Measurements from ENCODE around the gene MEAK7.
A peak's percentile ranks its signal among the peaks of the same experiment; 100 is the strongest.

MEAK7 gene

DNA sequence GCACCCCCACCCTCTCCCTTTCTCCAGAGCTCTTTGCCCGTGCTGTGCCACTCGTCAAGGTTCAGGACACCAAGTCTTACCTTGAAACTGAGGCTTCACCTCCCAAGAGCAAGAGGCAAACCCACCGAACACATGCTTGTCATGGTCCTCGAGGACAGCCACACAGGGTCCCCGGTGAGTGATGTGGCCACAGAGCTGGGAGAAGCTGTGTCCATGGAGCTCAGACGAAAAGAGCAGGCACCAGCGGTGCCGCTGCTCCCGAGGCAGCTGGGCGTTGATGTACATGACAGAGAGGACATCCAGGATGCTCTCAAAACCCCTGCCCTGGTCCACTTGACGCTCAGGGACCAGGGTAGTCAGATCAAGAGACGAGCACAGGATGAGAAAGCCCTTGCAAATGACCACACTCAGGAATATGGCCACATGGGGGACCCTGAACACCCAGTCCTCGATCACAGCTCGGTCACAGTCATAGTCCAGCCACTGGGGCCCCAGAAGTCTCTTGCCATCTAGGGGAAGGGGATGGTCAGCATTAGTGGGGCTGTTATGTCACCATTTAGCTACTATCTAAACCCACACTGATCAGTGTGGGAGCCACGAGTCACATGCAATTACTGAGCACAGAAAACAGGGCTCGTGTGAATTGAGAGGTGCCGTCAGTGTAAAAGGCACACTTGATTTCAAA, 17.8 kb downstream of the MEAK7 start:
- no peak for DNase-seq (ENCODE audit: low spot score)

DNA sequence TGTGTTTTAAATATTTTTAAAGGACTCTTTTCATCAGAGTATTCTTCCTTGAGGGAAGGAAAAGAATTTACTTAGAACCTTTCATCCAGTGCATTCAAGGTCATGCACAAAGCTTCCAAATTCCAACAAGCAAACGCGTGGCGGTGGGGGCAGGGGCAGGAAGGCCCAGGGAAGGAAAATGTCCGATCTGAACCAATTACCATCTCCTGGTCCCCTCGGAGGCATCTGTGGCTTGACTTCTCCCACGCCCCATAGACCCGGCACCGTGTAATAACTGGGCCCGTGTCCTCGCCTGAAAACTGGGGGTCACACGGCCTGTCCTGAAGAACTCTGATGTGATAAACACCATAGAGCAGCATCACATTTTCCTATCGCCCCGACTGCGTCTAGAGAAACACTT, 18.3 kb downstream of the MEAK7 start:
- no peak for DNase-seq (ENCODE audit: low spot score)

DNA sequence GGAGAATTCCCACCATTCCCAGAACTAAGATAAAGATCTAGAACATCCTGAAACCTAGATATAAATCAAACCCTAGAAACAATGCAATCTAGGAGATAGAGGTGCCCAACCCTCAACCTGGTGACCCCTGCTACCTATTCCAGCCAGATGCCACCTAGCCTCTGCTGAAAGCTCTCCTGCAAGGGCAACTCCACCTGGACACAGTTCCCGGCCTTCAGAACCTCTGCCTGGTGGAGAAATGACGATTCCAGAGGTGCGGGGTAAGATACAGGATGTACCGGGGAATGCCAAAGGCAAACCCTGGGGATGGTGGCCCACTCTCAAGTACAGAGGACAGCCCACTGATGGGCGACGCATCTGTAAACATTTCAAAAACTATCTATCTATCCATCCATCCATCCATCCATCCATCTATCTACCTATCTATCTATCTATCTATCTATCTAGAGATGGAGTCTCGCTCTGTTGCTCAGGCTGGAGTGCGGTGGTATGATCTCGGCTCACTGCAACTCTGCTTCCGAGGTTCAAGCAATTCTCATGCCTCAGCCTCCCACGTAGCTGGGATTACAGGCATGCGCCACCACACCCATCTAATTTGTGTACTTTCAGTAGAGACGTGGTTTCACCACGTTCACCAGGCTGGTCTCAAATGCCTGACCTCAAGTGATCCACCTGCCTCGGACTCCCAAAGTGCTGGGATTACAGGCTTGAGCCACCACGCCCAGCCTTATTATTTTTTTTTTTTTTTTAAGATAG, 19.0 kb downstream of the MEAK7 start:
- no peak for DNase-seq (ENCODE audit: low spot score)

DNA sequence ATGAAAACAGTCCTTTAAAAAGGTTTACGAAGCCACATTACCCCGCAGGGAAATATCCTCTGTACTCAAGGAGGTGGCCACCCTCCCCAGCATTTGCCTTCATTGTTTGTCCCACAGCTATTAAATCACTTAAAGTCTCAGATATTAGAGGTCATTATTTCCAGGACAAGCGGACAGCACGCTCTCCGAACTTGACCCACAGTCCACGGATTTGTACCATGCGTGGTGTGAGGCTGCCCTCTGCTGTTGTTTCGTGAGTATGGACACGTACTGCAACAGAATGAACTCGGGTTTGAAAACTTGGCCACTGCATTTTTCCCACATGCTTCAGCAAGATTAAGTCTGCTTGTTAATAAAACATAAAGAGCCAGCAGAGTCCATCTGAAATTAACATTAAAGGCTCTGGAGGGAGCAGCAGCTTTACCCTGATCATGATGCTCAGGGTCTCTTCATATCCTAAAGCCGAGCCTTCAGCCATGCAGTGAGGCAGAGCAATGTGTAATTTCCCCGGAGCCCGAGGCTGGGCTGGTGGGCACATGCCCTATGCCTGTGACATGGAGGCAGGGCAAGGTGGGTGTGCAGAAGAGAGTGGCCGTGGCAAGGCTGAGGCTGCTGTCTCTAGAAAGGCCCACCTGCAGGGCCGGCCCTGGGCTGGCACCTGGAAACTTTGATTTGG, 19.7 kb downstream of the MEAK7 start:
- peak; percentile 70 for DNase-seq (ENCODE audit: low spot score)

DNA sequence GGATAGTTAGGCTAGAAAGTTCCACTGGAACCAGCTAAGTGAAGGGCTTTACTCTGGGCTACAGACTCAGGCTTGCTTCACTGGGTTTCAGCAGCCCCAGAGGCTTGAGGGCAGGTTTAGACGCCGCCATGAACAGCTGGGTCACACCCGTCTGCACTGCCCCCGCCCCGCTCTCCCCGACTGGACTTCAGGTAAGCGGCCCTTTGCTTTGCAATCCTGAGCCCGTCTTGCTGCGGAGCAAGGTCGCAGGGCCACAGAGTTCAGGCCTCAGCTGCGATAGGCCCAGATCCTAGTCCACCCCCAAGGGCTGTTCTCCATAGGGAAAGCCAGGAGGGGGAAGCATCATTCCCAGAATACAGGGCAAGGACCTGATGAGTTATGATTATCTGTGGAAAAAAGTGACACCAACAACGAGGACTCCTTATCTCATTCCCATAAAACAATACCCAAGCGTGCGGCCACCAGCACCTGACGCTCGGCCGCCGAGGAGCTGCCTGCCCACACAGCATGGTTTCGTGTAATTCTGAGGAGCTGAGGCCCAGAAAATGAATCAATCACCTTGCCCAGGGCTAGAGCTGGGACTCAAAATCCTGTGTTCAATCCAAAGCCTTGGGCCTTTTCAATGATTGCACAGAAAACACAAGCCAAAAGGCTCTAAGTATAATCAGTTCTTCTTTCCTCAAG, 20.4 kb downstream of the MEAK7 start:
- no peak for DNase-seq (ENCODE audit: low spot score)

DNA sequence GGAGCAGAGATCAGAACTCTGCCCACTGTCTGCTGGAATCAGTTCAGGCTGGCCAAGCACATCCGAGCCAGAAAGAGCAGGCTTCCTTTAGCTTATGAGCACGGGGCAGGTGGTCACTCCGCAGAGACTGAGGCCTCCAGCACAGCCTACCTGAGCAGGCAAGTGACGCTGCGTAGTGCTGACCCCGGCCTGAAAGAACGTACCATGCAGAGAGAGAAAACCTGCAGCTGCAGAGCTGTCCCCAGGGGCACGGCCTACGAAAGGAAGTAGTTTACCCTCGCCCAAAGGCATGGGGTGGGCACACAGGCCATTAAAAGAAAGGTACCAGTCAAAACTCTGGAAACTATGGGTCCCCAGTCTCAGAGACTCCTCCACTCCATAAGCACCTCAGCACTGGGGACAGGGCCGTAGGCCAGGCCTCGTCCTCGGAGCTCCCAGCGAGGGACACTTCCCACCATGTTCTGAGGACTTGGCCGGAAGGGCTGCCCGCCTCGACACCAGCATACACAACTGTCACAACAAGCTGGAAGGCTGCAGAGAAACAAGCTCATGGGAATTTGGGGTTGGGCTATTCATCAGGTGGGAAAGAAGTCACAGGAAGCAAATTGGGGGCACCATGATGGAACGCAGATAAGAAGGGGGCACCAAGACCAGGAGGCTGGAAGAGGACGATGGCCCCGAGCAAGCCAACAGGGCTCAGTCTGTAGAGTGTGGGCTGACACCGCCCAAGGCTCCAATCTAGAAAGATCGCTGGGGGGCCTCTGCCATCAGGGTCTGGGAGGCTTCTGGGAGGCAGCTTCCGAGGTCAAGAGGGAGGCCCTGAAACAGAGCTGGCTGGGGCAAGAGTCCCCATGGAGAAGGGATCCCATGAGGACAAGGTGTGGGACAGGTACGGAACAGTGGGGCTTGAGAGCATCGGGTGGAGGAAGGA, 21.2 kb downstream of the MEAK7 start:
- DNase-seq (ENCODE audit: low spot score): no peak

DNA sequence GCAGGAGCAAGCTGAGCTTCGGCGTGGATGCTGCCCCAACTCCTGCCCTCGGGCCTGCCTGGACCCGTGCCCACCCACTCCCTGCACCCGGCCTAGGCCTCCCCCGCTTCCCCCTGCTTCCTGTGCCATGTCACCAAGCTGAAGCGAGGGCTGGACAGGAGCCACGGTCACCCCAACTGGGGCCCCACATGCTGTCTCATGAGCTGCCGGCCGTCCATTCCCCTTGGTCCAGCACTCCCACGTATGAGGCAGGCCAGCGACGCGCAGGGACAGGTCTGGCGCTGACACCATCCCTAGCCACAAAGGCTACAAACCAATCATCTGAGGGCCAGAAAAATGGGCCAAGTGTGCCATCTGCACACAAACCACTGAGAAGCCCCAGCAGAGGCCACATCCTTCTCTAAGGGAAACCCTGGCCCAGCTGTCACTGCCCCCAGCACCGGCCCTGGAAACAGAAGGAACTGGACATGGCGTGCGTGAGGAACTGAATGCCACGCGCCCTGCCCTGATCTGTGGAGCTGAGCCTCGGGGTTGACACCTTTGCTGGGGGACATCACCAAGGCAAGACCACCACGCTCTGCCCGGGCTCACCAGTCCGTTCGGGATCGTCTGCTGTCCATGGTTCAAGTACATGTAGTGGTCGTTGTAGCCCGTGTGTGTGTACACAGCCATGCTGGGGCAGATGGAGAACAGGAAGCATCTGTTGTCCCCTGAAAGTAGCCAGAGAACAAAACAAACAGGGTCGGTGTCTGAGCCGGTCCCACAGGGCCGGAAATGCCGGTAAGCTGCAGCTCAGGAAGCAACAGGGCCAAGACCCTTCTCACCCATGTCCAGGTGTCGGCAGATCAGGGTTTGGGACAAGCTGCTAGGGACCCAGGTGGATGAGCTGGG, 22.2 kb downstream of the MEAK7 start:
- no peak for DNase-seq (ENCODE audit: low spot score)

DNA sequence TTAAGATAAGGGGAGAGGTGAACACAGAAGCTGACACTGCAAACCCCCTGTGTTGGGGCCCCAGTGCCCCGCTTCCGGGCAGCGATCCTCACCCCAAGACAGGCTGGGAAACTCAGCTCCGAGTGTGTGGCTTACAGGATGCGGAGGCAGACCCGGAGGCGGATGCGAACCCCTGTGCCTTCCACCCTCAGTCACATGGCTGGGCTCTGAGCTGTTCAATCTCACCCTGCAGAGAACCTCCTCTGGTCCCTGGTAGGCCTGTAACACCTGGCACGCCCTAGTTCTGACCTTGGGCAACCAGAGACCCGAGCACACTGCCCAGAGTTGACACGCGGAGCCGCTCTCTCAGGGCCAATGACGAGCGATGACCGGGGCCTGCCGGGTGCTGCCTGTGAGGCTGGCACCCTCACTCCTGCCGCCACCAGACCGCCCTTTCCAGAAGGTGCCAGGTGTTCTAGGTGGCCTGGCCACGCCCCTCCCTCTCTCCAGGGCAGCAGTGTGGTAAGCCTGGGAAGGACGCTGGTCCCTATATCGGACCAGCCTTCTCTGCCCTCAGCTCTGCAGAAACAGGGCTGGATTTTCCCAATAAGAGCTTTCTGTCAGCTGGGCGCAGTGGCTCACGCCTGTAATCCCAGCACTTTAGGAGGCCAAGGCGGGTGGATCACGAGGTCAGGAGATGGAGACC, 23.3 kb downstream of the MEAK7 start:
- DNase-seq (ENCODE audit: low spot score): no peak

DNA sequence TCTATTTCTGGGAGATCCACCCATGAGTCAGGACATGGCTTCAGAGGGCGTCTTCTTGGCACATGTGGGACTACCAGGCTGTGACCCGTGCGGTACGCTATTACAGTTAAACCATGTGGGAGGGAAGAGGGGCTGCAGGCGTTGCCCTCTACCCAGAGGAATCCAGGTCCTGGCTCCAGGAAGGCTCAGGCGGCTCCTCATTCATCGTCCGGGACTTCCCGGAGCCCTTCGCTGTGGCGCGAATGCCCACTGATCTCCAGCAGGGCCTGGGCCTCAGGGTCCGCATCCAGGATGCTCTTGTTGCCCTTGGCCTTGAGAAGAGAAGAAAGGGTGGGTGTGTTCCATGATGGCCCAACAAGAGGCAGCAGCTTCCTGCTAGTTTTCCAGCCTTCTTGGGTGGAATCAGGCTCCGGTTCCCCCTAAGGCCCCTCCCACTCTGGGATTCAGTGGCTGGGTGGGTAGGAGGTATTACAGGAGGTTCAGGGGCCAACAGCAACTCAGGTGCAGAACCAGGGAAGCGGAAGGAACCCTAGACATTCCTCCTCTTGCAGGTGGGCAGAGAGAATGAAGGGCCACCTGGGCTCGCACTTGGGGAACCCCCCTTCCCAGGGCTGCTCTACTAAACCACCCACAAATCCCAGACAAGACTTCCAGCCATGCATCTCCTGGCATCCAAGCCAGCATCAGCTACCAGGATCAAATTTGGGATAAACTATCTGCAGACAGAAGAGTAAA, 24.6 kb downstream of the MEAK7 start:
- DNase-seq (ENCODE audit: low spot score): no peak

DNA sequence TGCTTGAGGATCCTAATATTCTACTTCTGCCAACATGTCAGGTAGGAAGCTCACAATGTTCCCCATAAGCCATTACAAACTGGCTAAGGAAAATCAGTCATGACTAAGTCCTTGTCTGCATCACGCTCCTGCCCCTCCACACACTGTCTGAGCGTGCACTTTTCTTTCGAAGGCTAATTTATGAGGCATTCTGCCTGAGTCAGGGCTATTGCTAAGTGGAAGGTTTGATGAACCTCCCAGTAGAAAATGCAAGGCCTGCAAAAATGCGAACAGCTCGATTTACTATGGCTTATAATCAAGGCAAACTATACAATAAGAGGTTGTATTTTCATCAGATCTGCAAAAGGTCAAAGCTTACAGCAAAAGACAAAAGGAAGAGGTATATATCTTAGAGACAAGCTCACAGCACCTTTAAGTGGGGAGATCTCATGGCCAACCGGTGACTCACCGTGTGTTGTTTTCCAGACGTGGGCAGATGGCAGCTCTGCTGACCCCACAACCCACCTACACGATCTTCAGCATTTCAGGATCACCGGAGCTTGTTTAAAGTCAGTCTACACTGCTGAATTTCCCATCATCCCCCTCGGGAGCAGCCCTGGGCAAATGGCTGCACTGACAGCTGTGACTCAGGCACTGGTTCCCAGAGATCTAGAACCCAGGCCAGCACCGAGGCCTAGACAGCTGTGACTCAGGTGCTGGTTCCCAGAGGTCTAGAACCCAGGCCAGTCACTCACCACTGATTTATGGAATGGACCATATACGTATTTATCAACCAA, 26.1 kb downstream of the MEAK7 start:
- no peak for DNase-seq (ENCODE audit: low spot score)

DNA sequence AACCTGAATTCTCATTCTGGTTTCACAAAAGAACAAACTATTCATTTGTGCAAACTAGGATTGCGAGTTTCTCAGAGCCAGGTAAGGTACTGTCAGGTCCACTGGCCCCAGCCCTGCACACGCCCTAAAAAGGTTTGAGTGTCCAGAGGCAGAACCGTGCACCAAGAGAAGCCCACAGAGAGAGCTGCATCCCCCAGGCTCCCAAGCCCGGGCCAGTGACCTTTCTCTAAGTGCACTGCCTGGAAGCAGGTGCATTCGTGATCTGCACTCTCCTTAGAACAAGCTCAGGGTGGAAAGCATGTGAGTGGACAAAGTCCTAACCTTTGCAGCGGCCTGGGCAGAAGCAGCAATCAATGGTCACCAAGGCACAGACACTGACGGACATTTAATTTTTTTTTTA, 26.8 kb downstream of the MEAK7 start:
- DNase-seq (ENCODE audit: low spot score): no peak

DNA sequence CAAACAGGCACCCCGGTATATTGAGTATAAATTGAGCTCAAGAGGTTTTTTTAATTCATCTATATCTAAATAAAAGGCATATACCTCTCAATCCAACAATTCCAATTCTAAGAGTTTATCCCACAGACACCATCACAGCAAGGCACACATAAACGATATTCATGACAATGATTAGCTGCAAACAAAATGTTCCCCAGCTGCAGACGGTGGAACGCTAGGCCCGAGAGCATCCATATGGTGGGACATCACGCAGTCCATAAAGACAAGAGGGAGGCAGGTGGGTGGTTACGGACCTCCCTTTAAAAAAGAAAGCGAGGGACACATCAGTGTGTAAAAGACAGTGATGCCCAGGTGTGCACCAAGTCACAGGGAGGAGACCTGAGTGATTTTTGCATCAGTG, 28.1 kb downstream of the MEAK7 start:
- DNase-seq (ENCODE audit: low spot score): no peak

DNA sequence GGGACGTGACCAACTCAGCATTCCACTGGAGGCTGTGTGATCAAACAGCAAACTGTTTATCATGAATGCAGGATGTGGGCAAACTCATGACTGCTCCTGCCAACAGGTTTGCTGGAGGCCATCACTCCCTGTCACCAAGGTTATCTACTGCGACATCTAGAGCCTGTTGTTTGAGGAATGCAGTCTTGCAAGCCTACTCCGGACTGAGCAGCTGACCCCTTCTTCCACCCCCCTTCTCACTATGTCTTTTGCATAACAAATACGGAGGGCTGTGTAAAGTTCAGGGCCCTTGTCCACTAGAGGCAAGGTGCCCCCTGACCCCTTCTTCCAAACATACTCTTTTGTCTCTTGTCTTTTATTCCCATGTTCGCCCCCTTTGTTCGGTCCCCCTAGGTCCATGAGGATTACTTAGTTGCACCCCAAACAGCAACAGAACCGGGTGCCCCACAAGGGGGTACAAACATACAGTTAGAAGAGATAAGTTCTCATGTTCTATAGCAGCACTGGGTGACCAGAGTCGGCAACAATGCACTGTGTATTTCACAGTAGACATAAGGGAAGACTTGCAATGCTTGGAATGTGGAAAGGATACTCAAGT, 28.7 kb downstream of the MEAK7 start:
- DNase-seq (ENCODE audit: low spot score): no peak

DNA sequence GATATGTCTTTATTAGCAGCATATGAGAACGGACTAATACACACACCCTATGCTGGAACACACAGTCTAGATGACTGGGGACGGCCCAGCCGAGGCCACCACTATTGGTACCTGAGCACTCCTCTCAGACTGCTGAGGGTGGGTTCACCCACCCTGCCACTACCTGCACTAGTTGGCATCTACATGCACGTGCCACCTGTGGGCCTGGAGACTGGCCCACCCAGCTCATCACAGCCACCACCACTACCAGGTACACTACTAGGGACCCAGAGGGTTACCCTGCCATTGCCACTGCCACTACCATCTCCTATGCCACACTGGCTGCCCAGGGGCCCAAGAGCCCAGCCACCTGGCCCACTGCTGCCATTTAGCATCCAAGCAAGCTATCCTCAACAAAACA, 32.5 kb downstream of the MEAK7 start:
- no peak for DNase-seq (ENCODE audit: low spot score)

DNA sequence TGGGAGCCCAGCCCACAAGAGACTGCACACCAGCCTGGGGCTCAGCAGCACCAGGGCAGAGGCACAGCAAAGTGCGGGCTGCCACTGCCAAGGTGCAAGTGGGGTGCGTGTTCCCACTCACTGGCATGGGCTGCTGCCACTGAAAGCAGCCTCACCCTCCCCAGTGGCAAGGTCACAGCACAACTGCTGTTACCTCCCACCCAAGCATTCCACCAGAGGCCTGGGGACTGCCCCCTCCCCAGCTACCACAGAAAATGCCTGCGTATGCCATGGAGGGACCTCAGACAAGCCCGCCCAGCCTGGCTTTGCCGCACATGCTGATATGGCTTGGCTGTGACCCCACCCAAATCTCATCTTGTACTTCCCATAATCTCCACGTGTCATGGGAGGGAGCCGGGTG, 33.1 kb downstream of the MEAK7 start:
- DNase-seq (ENCODE audit: low spot score): no peak

DNA sequence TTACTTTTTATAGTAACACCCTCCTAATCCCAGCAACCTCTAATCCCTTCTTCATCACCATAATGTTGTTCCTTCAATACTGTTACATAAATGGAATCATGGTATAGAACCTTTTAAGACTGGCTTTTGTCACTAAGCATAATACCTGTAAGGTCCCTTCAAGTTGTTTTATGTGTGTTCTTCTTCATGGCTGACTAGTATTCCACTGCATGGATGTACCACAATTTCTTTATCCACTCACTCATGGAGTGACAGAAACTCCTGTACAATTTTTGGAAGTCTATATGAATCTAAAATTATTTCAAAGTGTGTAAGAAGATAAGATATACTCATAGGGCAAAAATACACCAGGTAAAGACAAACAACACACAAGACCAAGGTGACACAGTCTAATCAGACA, 36.8 kb downstream of the MEAK7 start:
- no peak for DNase-seq (ENCODE audit: low spot score)

DNA sequence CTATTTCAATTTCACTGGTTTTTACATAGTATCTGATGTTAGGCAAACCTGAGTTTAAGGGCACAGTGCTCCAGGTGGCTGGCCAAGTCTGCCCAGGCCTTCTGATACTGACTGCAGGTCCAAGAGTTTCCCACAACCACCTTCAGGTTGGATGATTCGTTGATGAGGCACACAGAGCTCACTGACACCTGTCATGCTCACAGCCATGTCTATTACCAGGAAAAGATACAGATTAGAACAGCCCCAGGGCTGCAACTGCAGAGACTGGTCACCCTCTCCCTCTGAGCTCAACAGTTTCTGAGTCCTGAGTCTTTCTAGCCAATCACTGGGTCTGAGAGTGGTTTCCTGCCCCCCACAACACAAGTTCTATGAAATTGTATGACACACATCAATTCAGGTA, 37.2 kb downstream of the MEAK7 start:
- DNase-seq (ENCODE audit: low spot score): no peak

DNA sequence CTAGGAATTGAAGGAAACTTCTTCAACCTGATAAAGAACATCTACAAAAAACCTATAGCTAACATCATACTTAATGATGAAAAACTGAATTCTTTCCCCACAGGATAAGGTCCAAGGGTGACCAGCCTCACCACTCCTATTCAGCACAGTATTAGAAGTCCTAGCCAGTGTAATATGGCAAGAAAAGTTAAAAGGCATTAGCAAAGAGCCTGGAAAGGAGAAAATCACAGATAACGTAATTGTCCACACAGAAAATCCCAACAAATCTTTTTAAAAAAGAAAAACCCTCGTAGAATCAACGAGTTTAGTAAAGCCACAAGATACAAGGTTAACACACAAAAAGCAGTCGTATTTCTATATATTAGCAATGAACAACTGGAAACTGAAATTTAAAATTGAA, 37.8 kb downstream of the MEAK7 start:
- no peak for DNase-seq (ENCODE audit: low spot score)
